H9 (cell line): ENCODE measurements around the gene DHX58. TPM values are rescaled to one million over a fixed set of nuclear protein-coding genes. Genes with fewer than 3 reads are reported as not detected.

Source experiments
- DNase-seq: peaks from one replicate; pipeline ENCODE4 v3.0.0-alpha.2; 2017
- H2AFZ ChIP-seq: one replicate; pipeline ENCODE4 v1.6.1; 2013; ENCODE audit warnings: mild to moderate bottlenecking, low read length, control low read depth, moderate library complexity
- H2AK5ac ChIP-seq: 2 replicates; pipeline ENCODE4 v1.6.1; 2013; ENCODE audit warnings: low read length, control low read depth, mixed read lengths; ENCODE audit not compliant: insufficient read length
- H2BK120ac ChIP-seq: one replicate; pipeline ENCODE4 v1.6.1; 2013; ENCODE audit warnings: low read depth, mild to moderate bottlenecking, low read length, control low read depth, inconsistent platforms; ENCODE audit not compliant: poor library complexity, severe bottlenecking
- H2BK12ac ChIP-seq: 2 replicates; pipeline ENCODE4 v1.6.1; 2013; ENCODE audit warnings: low read length, control low read depth, mixed read lengths, low read depth; ENCODE audit not compliant: insufficient read length
- H2BK15ac ChIP-seq: 2 replicates; pipeline ENCODE4 v1.6.1; 2013; ENCODE audit warnings: low read depth, low read length, control low read depth
- H2BK20ac ChIP-seq: one replicate; pipeline ENCODE4 v1.6.1; 2013; ENCODE audit warnings: low read depth, mild to moderate bottlenecking, low read length, control low read depth, inconsistent platforms; ENCODE audit not compliant: poor library complexity, severe bottlenecking
- H2BK5ac ChIP-seq: 2 replicates; pipeline ENCODE4 v1.6.1; 2013; ENCODE audit warnings: low read length, control low read depth, mixed read lengths; ENCODE audit not compliant: insufficient read length
- H3K14ac ChIP-seq: 2 replicates; pipeline ENCODE4 v1.6.1; 2013; ENCODE audit warnings: low read length, control low read depth; ENCODE audit not compliant: insufficient read depth
- H3K18ac ChIP-seq: 2 replicates; pipeline ENCODE4 v1.6.1; 2013; ENCODE audit warnings: low read depth, mild to moderate bottlenecking, mixed read lengths, low read length, control low read depth; ENCODE audit not compliant: insufficient read length
- H3K23ac ChIP-seq: 2 replicates; pipeline ENCODE4 v1.6.1; 2013; ENCODE audit warnings: low read length, control low read depth, mixed read lengths, low read depth; ENCODE audit not compliant: insufficient read length
- H3K23me2 ChIP-seq: 2 replicates; pipeline ENCODE4 v1.6.1; 2013; ENCODE audit warnings: low read depth, mild to moderate bottlenecking, mixed read lengths, low read length, control low read depth; ENCODE audit not compliant: insufficient read length, poor library complexity, severe bottlenecking
- H3K27ac ChIP-seq: 2 replicates; pipeline ENCODE4 v1.5.1; 2013; ENCODE audit warnings: low read length, control low read depth, mixed read lengths, low read depth; ENCODE audit not compliant: insufficient read length
- H3K27me3 ChIP-seq: 2 replicates; pipeline ENCODE4 v1.6.1; 2013; ENCODE audit warnings: low read length, control low read depth, inconsistent platforms; ENCODE audit not compliant: insufficient read depth
- H3K4ac ChIP-seq: 2 replicates; pipeline ENCODE4 v1.6.1; 2013; ENCODE audit warnings: low read depth, mild to moderate bottlenecking, control low read depth, inconsistent platforms, low read length, moderate library complexity
- H3K4me1 ChIP-seq: 2 replicates; pipeline ENCODE4 v1.6.1; 2013; ENCODE audit warnings: low read length, control low read depth, inconsistent platforms; ENCODE audit not compliant: insufficient read depth
- H3K4me2 ChIP-seq: 2 replicates; pipeline ENCODE4 v1.6.1; 2013; ENCODE audit warnings: low read length, control low read depth, mixed read lengths; ENCODE audit not compliant: insufficient read length, insufficient read depth
- H3K56ac ChIP-seq: 2 replicates; pipeline ENCODE4 v1.6.1; 2013; ENCODE audit warnings: low read depth, mild to moderate bottlenecking, mixed read lengths, low read length, control low read depth; ENCODE audit not compliant: insufficient read length
- H3K79me1 ChIP-seq: 2 replicates; pipeline ENCODE4 v1.6.1; 2013; ENCODE audit warnings: low read depth, mild to moderate bottlenecking, moderate library complexity, low read length, control low read depth, inconsistent platforms; ENCODE audit not compliant: insufficient read depth, poor library complexity, severe bottlenecking
- H3K79me2 ChIP-seq: 2 replicates; pipeline ENCODE4 v1.6.1; 2013; ENCODE audit warnings: low read length, control low read depth, inconsistent platforms; ENCODE audit not compliant: insufficient read depth
- H3K9ac ChIP-seq: 2 replicates; pipeline ENCODE4 v1.6.1; 2013; ENCODE audit warnings: low read length, control low read depth, mixed read lengths; ENCODE audit not compliant: insufficient read length; ENCODE audit errors: extremely low read depth
- H3K9me3 ChIP-seq: one replicate; pipeline ENCODE4 v1.6.1; 2013; ENCODE audit warnings: low read depth, low read length, inconsistent platforms; ENCODE audit not compliant: control insufficient read depth
- H3T11ph ChIP-seq: one replicate; pipeline ENCODE4 v1.6.1; 2013; ENCODE audit warnings: mild to moderate bottlenecking, low read length, control low read depth, inconsistent platforms
- H4K20me1 ChIP-seq: one replicate; pipeline ENCODE4 v1.6.1; 2013; ENCODE audit not compliant: control insufficient read depth, insufficient read length, insufficient read depth
- H4K5ac ChIP-seq: 2 replicates; pipeline ENCODE4 v1.6.1; 2013; ENCODE audit warnings: low read depth, mild to moderate bottlenecking, mixed read lengths, low read length, control low read depth; ENCODE audit not compliant: insufficient read length
- H4K8ac ChIP-seq: replicated peaks from 2 replicates; pipeline ENCODE4 v1.6.1; 2013; ENCODE audit warnings: low read length, control low read depth, mixed read lengths, low read depth; ENCODE audit not compliant: insufficient read length
- H4K91ac ChIP-seq: 2 replicates; pipeline ENCODE4 v1.6.1; 2013; ENCODE audit warnings: low read depth, mild to moderate bottlenecking, moderate library complexity, mixed read lengths, low read length, control low read depth; ENCODE audit not compliant: insufficient read length
- H3K27ac Mint-ChIP-seq, 3 experiments: 2 replicates in 2 of 3; 3 replicates in 1 of 3; pipeline ENCODE4 v1.8.0; 2020 to 2021; ENCODE audit warnings: mixed read lengths in 3 of 3, mild to moderate bottlenecking in 1 of 3, moderate library complexity in 1 of 3
- H3K27me3 Mint-ChIP-seq: 2 replicates; pipeline ENCODE4 v1.8.0; 2021; ENCODE audit warnings: low read depth, mild to moderate bottlenecking, moderate library complexity, mixed read lengths
- H3K36me3 Mint-ChIP-seq, 3 experiments: 2 replicates in 2 of 3; 3 replicates in 1 of 3; pipeline ENCODE4 v1.8.0; 2020 to 2021; ENCODE audit warnings: low read depth in 3 of 3, mixed read lengths in 3 of 3; ENCODE audit not compliant: insufficient read depth in 1 of 3
- H3K4me1 Mint-ChIP-seq, 2 experiments: 2 replicates each; pipeline ENCODE4 v1.8.0; 2020; ENCODE audit warnings: mixed read lengths in 2 of 2
- H3K4me3 Mint-ChIP-seq, 2 experiments: 2 replicates in 1 of 2; 3 replicates in 1 of 2; pipeline ENCODE4 v1.8.0; 2020 to 2021; ENCODE audit warnings: mild to moderate bottlenecking in 2 of 2, mixed read lengths in 2 of 2, moderate library complexity in 1 of 2
- H3K9me3 Mint-ChIP-seq, 2 experiments: 2 replicates in 1 of 2; 3 replicates in 1 of 2; pipeline ENCODE4 v1.8.0; 2020; ENCODE audit warnings: mild to moderate bottlenecking in 2 of 2, mixed read lengths in 2 of 2, moderate library complexity in 1 of 2
- WGBS: extraction: QIAGEN DNeasy Blood & Tissue Kit; methylation state at CpG from one replicate; pipeline ENCODE4 v1.1.7; 2013; ENCODE audit warnings: missing lambda C conversion rate, low lambda C conversion rate, mixed read lengths; ENCODE audit not compliant: insufficient read length; ENCODE audit errors: extremely low coverage; 5-methylcytosine and 5-hydroxymethylcytosine counted together
- total RNA-seq: library from RNA; stranded (reverse); gene quantifications from 2 replicates; pipeline ENCODE4 v1.2.1, GENCODE V29; 2021
- TF ChIP-seq, protein P1 (sequence below): fragments of 200-600 bp; sonication (generic); conservative IDR thresholded peaks from 3 replicates; pipeline ENCODE4 v1.8.0; 2021; ENCODE audit warnings: antibody characterized with exemption, mild to moderate bottlenecking

The DHX58 gene
- total RNA-seq, 1 experiment from 2014 or later = 3.9 TPM

DNA sequence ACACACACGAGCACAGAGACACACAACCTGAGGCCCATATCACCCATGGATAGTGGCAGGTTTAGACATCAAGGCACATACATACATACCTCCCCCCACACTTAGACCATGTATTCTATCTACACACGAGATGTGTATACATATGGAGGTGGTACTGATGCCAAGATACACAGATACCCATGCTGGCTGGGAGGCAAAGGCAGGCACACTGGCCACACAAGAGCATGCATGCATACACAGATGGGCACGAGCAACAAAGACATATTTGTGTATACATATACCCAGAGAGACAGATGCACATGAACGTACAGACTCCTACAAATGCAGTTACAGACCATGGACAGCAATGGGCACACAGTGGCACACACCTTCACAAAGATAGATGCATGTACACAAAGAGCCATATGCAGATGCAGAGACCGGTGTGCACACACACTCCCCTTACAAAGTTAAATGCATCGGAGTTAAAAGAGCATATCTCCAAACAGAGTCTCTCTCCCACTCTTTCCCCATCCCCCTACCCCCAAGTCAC, 60.1 kb downstream of the DHX58 start:
- Mint-ChIP-seq H3K27ac (no peak overlapping the region), H3K4me3 (no peak overlapping the region), H3K36me3 (no peaks in the 10 kb centered on the region; a peak in 1 of 7 replicates), H3K27me3 (peaks cover 35% of the 10 kb centered on the region), H3K4me1 (peaks cover 49 to 68% of the 10 kb centered on the region in 2 experiments), H3K9me3 (no peaks in the 10 kb centered on the region; a peak in 1 of 5 replicates)
- H3K27me3 ChIP-seq = no peaks in the 10 kb centered on the region
- WGBS = no CpG with 5 or more reads among the region's 6 CpGs
- no peak overlapping the region for H2AFZ ChIP-seq
- no peaks in the 10 kb centered on the region for H4K20me1 ChIP-seq
- no peak overlapping the region for H2BK120ac ChIP-seq
- no peak overlapping the region for H3K56ac ChIP-seq
- no peak overlapping the region for H2BK20ac ChIP-seq
- H3K79me1 ChIP-seq = no peaks in the 10 kb centered on the region
- no peak overlapping the region for H2BK15ac ChIP-seq
- no peak for DNase-seq
- H3K9me3 ChIP-seq = no peaks in the 10 kb centered on the region
- no peak overlapping the region for H4K8ac ChIP-seq
- H3K4me2 ChIP-seq = no peak overlapping the region
- H3K18ac ChIP-seq = no peak overlapping the region
- no peak overlapping the region for H3K23ac ChIP-seq
- no peak overlapping the region for H3T11ph ChIP-seq
- peaks cover 9% of the 10 kb centered on the region for H3K23me2 ChIP-seq
- no peak overlapping the region for H3K9ac ChIP-seq
- no peak overlapping the region for H4K5ac ChIP-seq
- H3K79me2 ChIP-seq = no peaks in the 10 kb centered on the region
- H3K27ac ChIP-seq = no peak overlapping the region
- TF ChIP-seq, protein P1, sequence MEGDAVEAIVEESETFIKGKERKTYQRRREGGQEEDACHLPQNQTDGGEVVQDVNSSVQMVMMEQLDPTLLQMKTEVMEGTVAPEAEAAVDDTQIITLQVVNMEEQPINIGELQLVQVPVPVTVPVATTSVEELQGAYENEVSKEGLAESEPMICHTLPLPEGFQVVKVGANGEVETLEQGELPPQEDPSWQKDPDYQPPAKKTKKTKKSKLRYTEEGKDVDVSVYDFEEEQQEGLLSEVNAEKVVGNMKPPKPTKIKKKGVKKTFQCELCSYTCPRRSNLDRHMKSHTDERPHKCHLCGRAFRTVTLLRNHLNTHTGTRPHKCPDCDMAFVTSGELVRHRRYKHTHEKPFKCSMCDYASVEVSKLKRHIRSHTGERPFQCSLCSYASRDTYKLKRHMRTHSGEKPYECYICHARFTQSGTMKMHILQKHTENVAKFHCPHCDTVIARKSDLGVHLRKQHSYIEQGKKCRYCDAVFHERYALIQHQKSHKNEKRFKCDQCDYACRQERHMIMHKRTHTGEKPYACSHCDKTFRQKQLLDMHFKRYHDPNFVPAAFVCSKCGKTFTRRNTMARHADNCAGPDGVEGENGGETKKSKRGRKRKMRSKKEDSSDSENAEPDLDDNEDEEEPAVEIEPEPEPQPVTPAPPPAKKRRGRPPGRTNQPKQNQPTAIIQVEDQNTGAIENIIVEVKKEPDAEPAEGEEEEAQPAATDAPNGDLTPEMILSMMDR = no peak
- no peak overlapping the region for H2BK5ac ChIP-seq
- H2AK5ac ChIP-seq = no peak overlapping the region
- no peak overlapping the region for H3K14ac ChIP-seq
- H3K4me1 ChIP-seq = peaks cover 9% of the 10 kb centered on the region; the same call in 1 of the 2 replicates
- no peak overlapping the region for H4K91ac ChIP-seq
- H2BK12ac ChIP-seq = no peak overlapping the region
- H3K4ac ChIP-seq = no peak overlapping the region
